ENCODE data around the gene LSAMP. TPM values are rescaled to one million over a fixed set of nuclear protein-coding genes. Genes with fewer than 3 reads are reported as not detected.

LSAMP gene
- total and polyA plus RNA-seq, 2 experiments from 2014 or later = 4.6 to 6.0 TPM

- H3K27me3 ChIP-seq = no peaks in the 10 kb centered on the region
- H3K4me1 ChIP-seq (ENCODE audit: low read depth) = peaks cover 4% of the 10 kb centered on the region
- H3K27ac ChIP-seq = no peak overlapping the region
- H3K36me3 ChIP-seq = no peaks in the 10 kb centered on the region
- peak in 1 of 2 donors; percentile 84 for DNase-seq (ENCODE audit: low read depth in 1 of 2, low spot score in 1 of 2)
- no peak for TF ChIP-seq CTCF (IDR thresholded peaks at IDR 0.05; ENCODE audit: low read depth, low read length)
- no peaks in the 10 kb centered on the region for H3K9me3 ChIP-seq (ENCODE audit: low read depth)
- no peak overlapping the region for H3K4me3 ChIP-seq
Observed at GRCh38 chr3:116254541-116254940, 190.7 kb downstream of the LSAMP start.

GRCh38 chr3:116253511-116253910 is 191.8 kb downstream of the LSAMP start:
- DNase-seq (ENCODE audit: low read depth in 1 of 2, low spot score in 1 of 2) = no peak

GRCh38 chr3:116247605-116248004 is 197.7 kb downstream of the LSAMP start:
- H3K4me3 ChIP-seq = no peak overlapping the region
- no peak overlapping the region for H3K27ac ChIP-seq
- no peaks in the 10 kb centered on the region for H3K9me3 ChIP-seq (ENCODE audit: low read depth)
- TF ChIP-seq CTCF (IDR thresholded peaks at IDR 0.05; ENCODE audit: low read depth, low read length) = no peak
- H3K4me1 ChIP-seq (ENCODE audit: low read depth) = peaks cover 4% of the 10 kb centered on the region
- DNase-seq (ENCODE audit: low read depth in 1 of 2, low spot score in 1 of 2) = no peak
- no peaks in the 10 kb centered on the region for H3K27me3 ChIP-seq
- H3K36me3 ChIP-seq = no peaks in the 10 kb centered on the region

More at GRCh38 chr3:116253511-116253910, 191.8 kb downstream of the LSAMP start:
- no peaks in the 10 kb centered on the region for H3K36me3 ChIP-seq
- no peaks in the 10 kb centered on the region for H3K9me3 ChIP-seq (ENCODE audit: low read depth)
- H3K4me3 ChIP-seq = no peak overlapping the region
- no peaks in the 10 kb centered on the region for H3K27me3 ChIP-seq
- TF ChIP-seq CTCF (IDR thresholded peaks at IDR 0.05; ENCODE audit: low read depth, low read length) = no peak
- H3K27ac ChIP-seq = no peak overlapping the region
- peaks cover 4% of the 10 kb centered on the region for H3K4me1 ChIP-seq (ENCODE audit: low read depth)

GRCh38 chr3:116246406-116246980 is 198.8 kb downstream of the LSAMP start:
- Histone ChIP-seq H3K36me3 (no peaks in the 10 kb centered on the region), H3K4me3 (no peak overlapping the region), H3K27ac (no peak overlapping the region), H3K27me3 (no peaks in the 10 kb centered on the region), H3K9me3 (ENCODE audit: low read depth) (no peaks in the 10 kb centered on the region), H3K4me1 (ENCODE audit: low read depth) (peaks cover 4% of the 10 kb centered on the region)
- no peak for DNase-seq (ENCODE audit: low read depth in 1 of 2, low spot score in 1 of 2)
- no peak for TF ChIP-seq CTCF (IDR thresholded peaks at IDR 0.05; ENCODE audit: low read depth, low read length)

GRCh38 chr3:116242825-116243224 is 202.5 kb downstream of the LSAMP start:
- H3K4me3 ChIP-seq = no peak overlapping the region
- no peaks in the 10 kb centered on the region for H3K27me3 ChIP-seq
- no peaks in the 10 kb centered on the region for H3K9me3 ChIP-seq (ENCODE audit: low read depth)
- H3K36me3 ChIP-seq = no peaks in the 10 kb centered on the region
- no peak for TF ChIP-seq CTCF (IDR thresholded peaks at IDR 0.05; ENCODE audit: low read depth, low read length)
- DNase-seq (ENCODE audit: low read depth in 1 of 2, low spot score in 1 of 2) = no peak
- H3K27ac ChIP-seq = no peak overlapping the region
- no peaks in the 10 kb centered on the region for H3K4me1 ChIP-seq (ENCODE audit: low read depth)
